GM12801 (cell line): Measurements from ENCODE around the gene PHAF1.

Experiments used
- TF ChIP-seq, protein P1 (sequence below): IDR thresholded peaks from one replicate; pipeline ENCODE4 v1.5.1; 2011; ENCODE audit warnings: control low read depth; ENCODE audit not compliant: insufficient read length; ENCODE audit errors: extremely low read depth

The PHAF1 gene

DNA sequence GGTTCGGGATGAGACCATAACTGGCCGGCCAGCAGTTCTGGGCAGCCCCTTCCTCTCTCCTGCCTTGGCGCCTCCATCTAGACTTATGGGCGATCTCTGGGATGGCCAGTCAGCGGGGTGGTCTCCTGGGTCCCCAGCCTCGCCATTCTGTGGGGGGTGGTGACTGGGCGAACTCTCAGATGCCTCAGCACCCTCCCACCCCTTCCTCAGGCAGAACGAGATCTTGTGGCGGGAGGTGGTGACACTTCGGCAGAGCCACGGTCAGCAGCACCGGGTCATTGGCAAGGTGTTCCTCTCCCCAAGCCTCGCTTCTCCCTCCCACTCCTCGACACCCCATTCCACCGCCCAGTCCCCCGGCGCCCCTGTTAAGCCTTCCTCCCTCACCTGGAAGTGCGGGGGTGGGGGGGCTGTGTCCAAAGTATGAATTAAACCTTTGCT, 56.4 kb downstream of the PHAF1 start:
- TF ChIP-seq, protein P1, sequence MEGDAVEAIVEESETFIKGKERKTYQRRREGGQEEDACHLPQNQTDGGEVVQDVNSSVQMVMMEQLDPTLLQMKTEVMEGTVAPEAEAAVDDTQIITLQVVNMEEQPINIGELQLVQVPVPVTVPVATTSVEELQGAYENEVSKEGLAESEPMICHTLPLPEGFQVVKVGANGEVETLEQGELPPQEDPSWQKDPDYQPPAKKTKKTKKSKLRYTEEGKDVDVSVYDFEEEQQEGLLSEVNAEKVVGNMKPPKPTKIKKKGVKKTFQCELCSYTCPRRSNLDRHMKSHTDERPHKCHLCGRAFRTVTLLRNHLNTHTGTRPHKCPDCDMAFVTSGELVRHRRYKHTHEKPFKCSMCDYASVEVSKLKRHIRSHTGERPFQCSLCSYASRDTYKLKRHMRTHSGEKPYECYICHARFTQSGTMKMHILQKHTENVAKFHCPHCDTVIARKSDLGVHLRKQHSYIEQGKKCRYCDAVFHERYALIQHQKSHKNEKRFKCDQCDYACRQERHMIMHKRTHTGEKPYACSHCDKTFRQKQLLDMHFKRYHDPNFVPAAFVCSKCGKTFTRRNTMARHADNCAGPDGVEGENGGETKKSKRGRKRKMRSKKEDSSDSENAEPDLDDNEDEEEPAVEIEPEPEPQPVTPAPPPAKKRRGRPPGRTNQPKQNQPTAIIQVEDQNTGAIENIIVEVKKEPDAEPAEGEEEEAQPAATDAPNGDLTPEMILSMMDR, result no peak

DNA sequence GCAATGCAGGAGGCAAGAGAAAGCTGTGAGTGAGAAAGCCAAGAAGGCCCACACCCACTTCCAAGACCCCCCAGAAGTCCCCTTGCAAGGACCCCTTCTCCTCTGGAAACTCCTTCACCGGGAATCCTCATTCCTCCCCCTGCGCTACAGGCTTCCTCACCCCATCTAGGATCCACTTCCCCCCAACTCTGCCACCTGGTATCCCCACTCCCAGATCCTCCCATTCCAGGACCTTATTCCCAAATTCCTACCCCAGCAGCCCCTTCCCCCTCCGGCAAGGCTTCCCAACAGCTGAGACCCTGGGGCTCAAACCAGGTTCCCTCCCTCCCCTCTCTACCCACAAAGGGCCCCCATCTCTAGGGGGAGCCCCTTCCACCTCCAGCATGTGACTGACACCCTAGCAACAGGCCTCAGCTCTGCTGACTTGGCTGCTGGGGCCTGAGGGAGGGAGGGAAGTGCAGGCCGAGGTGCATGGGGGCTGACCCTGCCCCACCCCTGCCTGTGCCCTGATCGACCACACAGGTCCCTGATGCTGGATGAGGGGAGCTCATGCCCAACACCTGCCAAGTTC, 56.9 kb downstream of the PHAF1 start:
- TF ChIP-seq, protein P1, result no peak

GRCh38 chr16:67167588-67167987, 57.8 kb downstream of the PHAF1 start:
- TF ChIP-seq, protein P1, result no peak

DNA sequence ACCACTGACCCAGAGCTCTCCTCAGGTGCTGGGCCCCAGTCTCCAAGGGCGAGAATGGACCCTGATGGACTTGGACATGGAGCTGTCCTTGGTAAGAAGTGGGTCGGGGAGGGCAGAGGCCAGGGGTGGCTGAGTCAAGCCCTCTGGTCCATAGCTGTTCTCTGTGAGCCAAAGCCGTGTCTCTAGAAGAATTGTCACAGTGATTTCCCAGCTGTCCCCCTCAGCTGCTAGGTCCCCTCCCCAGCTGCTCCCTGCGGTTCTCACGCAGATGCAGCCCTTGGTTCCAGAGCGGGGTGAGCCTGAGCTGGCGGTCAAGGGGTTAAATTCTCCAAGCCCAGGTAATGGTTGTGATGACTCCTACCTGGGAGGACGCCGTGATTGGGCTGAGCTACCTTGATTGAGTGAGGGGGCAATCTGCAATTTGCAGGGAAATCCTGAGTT, 59.3 kb downstream of the PHAF1 start:
- TF ChIP-seq, protein P1, result no peak

- TF ChIP-seq, protein P1, result no peak
Measured at GRCh38 chr16:67169642-67170167, 60.0 kb downstream of the PHAF1 start.

DNA sequence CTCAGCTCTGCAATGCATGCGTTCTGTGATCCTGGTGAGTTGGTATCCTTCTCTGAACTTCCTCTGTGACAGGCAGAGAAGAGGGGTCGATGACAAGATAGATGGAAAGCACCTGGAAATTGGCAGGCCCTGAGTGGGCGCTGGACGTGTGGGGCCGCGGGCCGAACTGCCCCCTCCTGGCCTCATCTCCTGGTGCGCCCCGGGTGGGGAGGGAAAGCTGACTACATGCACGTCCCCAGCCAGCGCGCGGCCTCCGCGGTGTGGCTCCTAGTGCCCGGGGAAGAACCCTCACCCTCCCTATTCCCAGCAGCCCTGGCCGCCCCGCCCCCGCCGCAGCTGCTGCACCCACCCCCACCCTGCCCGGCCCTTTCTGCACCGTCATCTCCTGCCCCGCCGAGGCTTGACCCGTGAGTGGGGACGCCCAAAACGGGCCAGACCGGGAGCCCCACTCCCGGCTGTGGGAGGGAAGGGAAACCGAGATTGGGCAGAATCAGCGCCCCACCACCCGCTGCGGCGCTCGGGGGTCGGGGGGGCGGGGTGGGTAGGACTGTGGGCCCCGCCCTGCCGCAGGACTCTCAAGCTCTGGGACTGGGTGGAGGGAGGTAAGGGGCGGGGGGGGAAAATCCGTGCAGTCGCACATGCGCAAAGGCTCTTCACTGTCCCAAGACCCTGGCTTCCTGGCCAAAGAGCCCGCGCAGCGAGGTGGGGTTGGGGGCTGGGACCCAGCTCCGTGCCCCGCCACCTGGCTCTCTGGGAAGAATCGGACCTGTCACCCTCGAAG, 60.6 kb downstream of the PHAF1 start, which contains the start of gene NOL3:
Gene NOL3 (plus strand): TSS at position 371 of the 781 bp plus-strand sequence.
- TF ChIP-seq, protein P1, result no peak

GRCh38 chr16:67170949-67171649, 61.4 kb downstream of the PHAF1 start:
- TF ChIP-seq, protein P1, result no peak
